Astrocyte (in vitro differentiated cells and primary cell): Measurements from ENCODE around the gene MRPS17.

Experiments used
- EZH2 ChIP-seq: IDR thresholded peaks from 2 replicates; pipeline ENCODE4 v1.6.1; 2012; ENCODE audit warnings: mild to moderate bottlenecking, low read length, inconsistent platforms; ENCODE audit not compliant: insufficient read depth
- TF ChIP-seq, protein P1 (sequence below): IDR thresholded peaks from 2 replicates; pipeline ENCODE4 v1.5.1; 2011; ENCODE audit warnings: low read depth, mild to moderate bottlenecking, inconsistent platforms, low read length, moderate library complexity; ENCODE audit not compliant: insufficient read depth

DNA sequence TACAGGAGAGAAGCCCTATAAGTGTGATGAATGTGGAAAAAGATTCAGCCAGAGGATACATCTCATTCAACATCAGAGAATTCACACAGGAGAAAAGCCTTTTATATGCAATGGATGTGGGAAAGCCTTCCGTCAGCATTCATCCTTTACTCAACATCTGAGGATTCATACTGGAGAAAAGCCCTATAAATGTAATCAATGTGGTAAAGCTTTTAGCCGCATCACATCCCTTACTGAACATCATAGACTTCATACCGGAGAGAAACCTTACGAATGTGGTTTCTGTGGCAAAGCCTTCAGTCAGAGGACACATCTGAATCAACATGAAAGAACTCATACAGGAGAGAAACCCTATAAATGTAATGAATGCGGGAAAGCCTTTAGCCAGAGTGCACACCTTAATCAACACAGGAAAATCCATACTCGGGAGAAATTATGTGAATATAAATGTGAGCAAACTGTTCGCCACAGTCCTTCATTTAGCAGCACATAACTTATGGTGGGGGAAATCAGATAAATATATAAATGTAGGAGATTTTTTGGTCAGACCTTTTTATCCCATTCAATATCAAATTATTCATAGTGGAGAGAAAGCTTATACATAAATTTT is 12.1 kb upstream of the MRPS17 start:
- TF ChIP-seq EZH2: no peak
- TF ChIP-seq, protein P1, sequence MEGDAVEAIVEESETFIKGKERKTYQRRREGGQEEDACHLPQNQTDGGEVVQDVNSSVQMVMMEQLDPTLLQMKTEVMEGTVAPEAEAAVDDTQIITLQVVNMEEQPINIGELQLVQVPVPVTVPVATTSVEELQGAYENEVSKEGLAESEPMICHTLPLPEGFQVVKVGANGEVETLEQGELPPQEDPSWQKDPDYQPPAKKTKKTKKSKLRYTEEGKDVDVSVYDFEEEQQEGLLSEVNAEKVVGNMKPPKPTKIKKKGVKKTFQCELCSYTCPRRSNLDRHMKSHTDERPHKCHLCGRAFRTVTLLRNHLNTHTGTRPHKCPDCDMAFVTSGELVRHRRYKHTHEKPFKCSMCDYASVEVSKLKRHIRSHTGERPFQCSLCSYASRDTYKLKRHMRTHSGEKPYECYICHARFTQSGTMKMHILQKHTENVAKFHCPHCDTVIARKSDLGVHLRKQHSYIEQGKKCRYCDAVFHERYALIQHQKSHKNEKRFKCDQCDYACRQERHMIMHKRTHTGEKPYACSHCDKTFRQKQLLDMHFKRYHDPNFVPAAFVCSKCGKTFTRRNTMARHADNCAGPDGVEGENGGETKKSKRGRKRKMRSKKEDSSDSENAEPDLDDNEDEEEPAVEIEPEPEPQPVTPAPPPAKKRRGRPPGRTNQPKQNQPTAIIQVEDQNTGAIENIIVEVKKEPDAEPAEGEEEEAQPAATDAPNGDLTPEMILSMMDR: no peak
